ENCODE results near the gene BRAT1. TPM values are rescaled to one million over a fixed set of nuclear protein-coding genes. Genes with fewer than 3 reads are reported as not detected.
A peak's percentile ranks its signal among the peaks of the same experiment; 100 is the strongest.

BRAT1 gene
- total and polyA plus RNA-seq, 2 experiments from 2014 or later: 32.5 to 76.8 TPM

DNA sequence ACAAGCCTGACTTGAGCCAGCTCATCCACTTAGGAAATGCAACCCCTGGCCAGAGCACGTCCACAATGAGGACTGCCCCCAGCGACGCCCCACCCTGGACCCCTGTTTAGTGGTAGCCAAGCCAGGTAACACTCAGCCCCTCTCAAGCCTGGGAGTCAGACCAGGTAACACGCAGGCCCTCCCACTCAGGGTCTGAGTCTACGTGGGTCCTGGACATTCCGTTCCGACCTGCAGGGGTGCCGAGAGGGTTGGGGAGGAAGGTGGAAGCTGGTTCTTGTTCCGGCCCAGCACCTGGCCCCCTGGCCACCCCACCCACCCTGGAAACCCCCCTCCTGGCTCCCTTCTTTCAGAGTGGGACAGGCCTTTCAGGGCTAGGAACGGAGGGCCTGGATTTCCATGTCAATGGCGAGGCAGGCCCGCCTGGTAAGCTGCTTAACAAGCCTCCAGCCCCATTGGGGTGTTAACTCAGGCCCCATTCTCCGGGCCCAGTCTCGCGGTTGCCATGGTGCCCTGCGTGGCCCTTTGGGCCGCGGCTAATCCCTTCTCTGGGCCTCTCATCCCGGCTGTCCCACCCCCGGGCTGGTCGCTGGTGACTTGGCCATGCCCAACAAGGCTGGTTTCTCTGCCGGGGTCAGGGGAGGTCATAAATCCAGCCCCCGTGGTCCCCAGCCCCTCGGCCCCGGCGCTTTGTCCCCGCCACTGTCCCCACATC, 55.4 kb downstream of the BRAT1 start:
- peak overlapping the region; percentile 64; the same call in 1 of the 2 replicates for H3K27ac Mint-ChIP-seq
- H3K4me3 Mint-ChIP-seq: no peak overlapping the region
- H3K4me1 ChIP-seq (ENCODE audit: insufficient read depth): peaks cover 13% of the 10 kb centered on the region; the same call in 1 of the 2 replicates
- H3K4me2 ChIP-seq: no peak overlapping the region
- peaks cover 19% of the 10 kb centered on the region for H3K27me3 Mint-ChIP-seq (ENCODE audit: insufficient read depth, low read depth, poor library complexity)
- H4K20me1 ChIP-seq (replicated peaks; ENCODE audit: insufficient read depth): no peaks in the 10 kb centered on the region
- H3K27ac ChIP-seq (ENCODE audit: low read depth): no peak overlapping the region
- no peaks in the 10 kb centered on the region for H3K9me3 Mint-ChIP-seq
- H3K79me2 ChIP-seq (replicated peaks; ENCODE audit: insufficient read depth): no peaks in the 10 kb centered on the region
- H3K36me3 ChIP-seq (ENCODE audit: insufficient read depth): no peaks in the 10 kb centered on the region
- 0 out of 2 replicates have a peak, but pooled peaks cover 3% of the 10 kb centered on the region for H3F3A ChIP-seq (replicated peaks; ENCODE audit: low read depth)
- no peaks in the 10 kb centered on the region for H3K9me2 ChIP-seq (ENCODE audit: insufficient read depth)
- peak; percentile 74 for DNase-seq (ENCODE audit: low spot score)
- TF ChIP-seq ZNF114 (CRISPR knock-in tag; IDR thresholded peaks at IDR 0.05) (no peak), JUNB (IDR thresholded peaks at IDR 0.05; ENCODE audit: unreplicated experiment) (no peak), ETS1 (IDR thresholded peaks at IDR 0.05) (no peak)
- no peak overlapping the region for H3K4me3 ChIP-seq
- H3K36me3 Mint-ChIP-seq (ENCODE audit: low read depth): no peaks in the 10 kb centered on the region; the same call in 2 of the 3 replicates
- H2AFZ ChIP-seq: peak overlapping the region; percentile 90
- no peaks in the 10 kb centered on the region for H3K27me3 ChIP-seq (ENCODE audit: insufficient read depth)
- peak; percentile 73 for ATAC-seq
- H3K4me1 Mint-ChIP-seq: peaks cover 41% of the 10 kb centered on the region

- H3K27ac ChIP-seq (ENCODE audit: low read depth): no peak overlapping the region
These were observed 56.1 kb downstream of the BRAT1 start for GRCh38 chr7:2499181-2499580.

DNA sequence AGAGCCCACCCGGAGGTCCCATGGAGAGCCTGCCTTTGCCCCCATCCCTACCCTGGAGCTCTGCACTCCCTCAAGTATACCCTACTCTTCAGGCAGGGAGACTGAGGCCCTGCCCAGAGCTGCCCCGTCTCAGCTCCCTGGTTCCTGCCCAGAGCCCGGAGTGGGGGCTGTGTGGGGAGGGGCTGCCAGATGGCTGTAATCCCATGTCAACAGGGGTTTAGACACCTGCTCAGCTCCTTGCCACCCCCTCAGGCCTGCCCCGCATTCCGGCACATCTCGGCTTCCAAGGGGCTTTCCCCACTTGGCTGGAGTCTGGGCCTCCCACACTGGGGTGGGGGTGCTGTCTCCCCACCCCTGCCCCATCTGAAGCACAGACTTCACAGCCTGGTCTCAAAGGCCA, 56.6 kb downstream of the BRAT1 start:
- Histone ChIP-seq H3K4me3 (no peak overlapping the region), H3K4me2 (no peak overlapping the region), H3F3A (replicated peaks; ENCODE audit: low read depth) (no peaks in the 10 kb centered on the region), H3K27me3 (ENCODE audit: insufficient read depth) (no peaks in the 10 kb centered on the region), H3K27ac (ENCODE audit: low read depth) (no peak overlapping the region), H3K36me3 (ENCODE audit: insufficient read depth) (no peaks in the 10 kb centered on the region), H3K79me2 (replicated peaks; ENCODE audit: insufficient read depth) (no peaks in the 10 kb centered on the region), H2AFZ (no peak overlapping the region), H3K4me1 (ENCODE audit: insufficient read depth) (peaks cover 13% of the 10 kb centered on the region; the same call in 1 of the 2 replicates), H4K20me1 (replicated peaks; ENCODE audit: insufficient read depth) (no peaks in the 10 kb centered on the region), H3K9me2 (ENCODE audit: insufficient read depth) (no peaks in the 10 kb centered on the region)
- Mint-ChIP-seq H3K9me3 (no peaks in the 10 kb centered on the region), H3K27ac (no peak overlapping the region), H3K36me3 (ENCODE audit: low read depth) (no peaks in the 10 kb centered on the region; the same call in 2 of the 3 replicates), H3K4me3 (no peak overlapping the region), H3K27me3 (ENCODE audit: insufficient read depth, low read depth, poor library complexity) (peaks cover 21% of the 10 kb centered on the region), H3K4me1 (peaks cover 44% of the 10 kb centered on the region)
- no peak for ATAC-seq
- no peak for DNase-seq (ENCODE audit: low spot score)
- TF ChIP-seq POLR2AphosphoS5 (IDR thresholded peaks at IDR 0.05; ENCODE audit: low read depth): no peak
- TF ChIP-seq EZH2 (IDR thresholded peaks at IDR 0.05; ENCODE audit: low read depth, unreplicated experiment): no peak
- no peak for TF ChIP-seq ETS1 (IDR thresholded peaks at IDR 0.05)
- TF ChIP-seq CTCF (conservative IDR thresholded peaks at IDR 0.05; ENCODE audit: low read depth in 2 of 2): no peak
- TF ChIP-seq CREB1 (CRISPR knock-in tag; IDR thresholded peaks at IDR 0.05; ENCODE audit: low read depth): no peak

More at GRCh38 chr7:2499181-2499580, 56.1 kb downstream of the BRAT1 start:
- peak overlapping the region; percentile 90; the same call in 1 of the 2 replicates for H2AFZ ChIP-seq
- H3K4me2 ChIP-seq: no peak overlapping the region
- 0 out of 2 replicates have a peak, but pooled peaks cover 2% of the 10 kb centered on the region for H3F3A ChIP-seq (replicated peaks; ENCODE audit: low read depth)
- peaks cover 44% of the 10 kb centered on the region for H3K4me1 Mint-ChIP-seq
- TF ChIP-seq ETS1 (IDR thresholded peaks at IDR 0.05): no peak
- TF ChIP-seq STAT1 (IDR thresholded peaks at IDR 0.05; ENCODE audit: unreplicated experiment): no peak
- no peaks in the 10 kb centered on the region for H3K36me3 ChIP-seq (ENCODE audit: insufficient read depth)
- H3K4me1 ChIP-seq (ENCODE audit: insufficient read depth): peaks cover 13% of the 10 kb centered on the region; the same call in 1 of the 2 replicates
- no peak for DNase-seq (ENCODE audit: low spot score)
- ATAC-seq: no peak; the same call in 2 of the 3 replicates
- no peaks in the 10 kb centered on the region for H3K9me2 ChIP-seq (ENCODE audit: insufficient read depth)
- H4K20me1 ChIP-seq (replicated peaks; ENCODE audit: insufficient read depth): no peaks in the 10 kb centered on the region
- H3K36me3 Mint-ChIP-seq (ENCODE audit: low read depth): no peaks in the 10 kb centered on the region; the same call in 2 of the 3 replicates
- H3K79me2 ChIP-seq (replicated peaks; ENCODE audit: insufficient read depth): no peaks in the 10 kb centered on the region
- peaks cover 21% of the 10 kb centered on the region for H3K27me3 Mint-ChIP-seq (ENCODE audit: insufficient read depth, low read depth, poor library complexity)
- H3K9me3 Mint-ChIP-seq: no peaks in the 10 kb centered on the region
- H3K27ac Mint-ChIP-seq: no peak overlapping the region
- H3K4me3 Mint-ChIP-seq: no peak overlapping the region
- no peaks in the 10 kb centered on the region for H3K27me3 ChIP-seq (ENCODE audit: insufficient read depth)
- no peak overlapping the region for H3K4me3 ChIP-seq
